ENCODE measurements around the gene GSTO1. TPM values are rescaled to one million over a fixed set of nuclear protein-coding genes. Genes with fewer than 3 reads are reported as not detected.

Gene GSTO1
- polyA plus RNA-seq, 1 donor from 2014 or later, result 3.5 TPM

DNA sequence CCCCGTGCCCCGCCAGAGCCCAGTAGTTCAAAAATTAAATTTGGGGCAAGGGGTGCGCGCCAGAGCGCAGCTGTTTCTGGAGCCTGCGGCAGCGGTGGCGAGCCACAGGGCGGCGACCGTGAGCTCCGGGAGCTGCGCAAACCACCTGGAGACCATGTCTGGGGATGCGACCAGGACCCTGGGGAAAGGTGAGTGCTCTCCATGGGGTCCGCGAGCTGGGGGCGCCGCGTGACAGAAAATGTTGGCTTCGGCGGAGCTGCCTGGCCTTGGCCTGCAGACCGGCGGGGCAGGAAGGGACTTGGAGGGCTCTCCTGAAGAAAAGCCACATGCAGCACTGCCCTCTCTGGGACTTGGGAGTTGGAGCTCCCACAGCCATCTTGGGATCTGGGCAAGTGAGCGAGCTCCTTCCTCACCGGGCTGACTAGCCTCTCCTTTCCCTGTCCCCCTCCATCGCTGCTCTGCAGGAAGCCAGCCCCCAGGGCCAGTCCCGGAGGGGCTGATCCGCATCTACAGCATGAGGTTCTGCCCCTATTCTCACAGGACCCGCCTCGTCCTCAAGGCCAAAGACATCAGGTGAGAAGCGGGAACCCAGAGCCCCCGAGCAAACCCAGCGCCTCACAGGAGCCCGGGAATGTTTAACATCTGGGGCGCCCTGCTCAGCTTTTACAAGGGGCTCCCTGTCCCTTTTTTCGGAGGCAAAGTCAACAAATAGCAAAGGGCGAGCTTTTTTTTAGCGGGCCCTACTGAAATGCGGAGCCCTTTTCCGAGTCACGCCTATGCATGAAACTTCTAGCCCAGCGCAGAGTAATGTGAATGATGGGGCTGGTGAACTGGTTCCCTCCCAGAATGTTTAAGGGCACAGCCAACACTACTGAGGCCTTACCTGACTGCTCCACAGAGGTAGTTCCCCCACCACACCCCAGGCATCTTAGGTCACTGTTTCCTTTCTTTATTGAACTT lies 20.4 kb downstream of the GSTO1 start:
- peaks cover 14% of the 10 kb centered on the region for H3K27me3 ChIP-seq (ENCODE audit: insufficient read depth, low read depth, low read length)
- H3K27ac ChIP-seq (ENCODE audit: low read length), result no peak overlapping the region

DNA sequence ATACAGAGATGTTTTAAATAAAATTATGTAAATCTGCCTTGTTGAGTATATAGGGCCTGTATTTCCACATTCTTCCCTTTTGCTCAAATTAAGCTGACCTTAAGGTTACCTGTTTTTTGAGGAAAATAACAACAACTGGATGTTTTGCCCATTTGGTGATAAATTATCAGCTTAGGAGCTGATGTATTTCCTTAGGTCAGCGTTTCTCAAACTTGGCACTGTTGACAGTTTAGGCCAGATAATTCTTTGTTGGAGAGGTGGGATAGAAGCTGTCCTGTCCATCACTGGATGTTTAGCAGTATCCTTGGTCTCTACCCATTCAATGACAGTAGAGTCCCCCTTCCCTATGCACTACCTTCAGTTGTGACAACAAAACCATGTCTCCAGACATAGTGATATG lies 21.5 kb downstream of the GSTO1 start:
- Histone ChIP-seq H4K20me1 (ENCODE audit: insufficient read depth) (no peaks in the 10 kb centered on the region), H3K36me3 (ENCODE audit: insufficient read depth, low read length) (no peaks in the 10 kb centered on the region), H3K4me2 (ENCODE audit: low read length) (no peak overlapping the region)

More for the DNA sequence above, 20.4 kb downstream of the GSTO1 start:
- Histone ChIP-seq H2AFZ (ENCODE audit: low read depth, low read length) (no peak overlapping the region), H3K9ac (ENCODE audit: low read length) (no peak overlapping the region), H3K4me2 (ENCODE audit: low read length) (no peak overlapping the region), H3K9me2 (ENCODE audit: insufficient read depth, low read length) (no peaks in the 10 kb centered on the region), H3K9me3 (ENCODE audit: low read length) (no peaks in the 10 kb centered on the region), H4K20me1 (ENCODE audit: insufficient read depth) (no peaks in the 10 kb centered on the region), H3F3A (ENCODE audit: insufficient read depth, low read length, poor library complexity, severe bottlenecking) (no peaks in the 10 kb centered on the region), H3K79me2 (replicated peaks; ENCODE audit: insufficient read depth, low read length) (no peaks in the 10 kb centered on the region), H3K36me3 (ENCODE audit: insufficient read depth, low read length) (no peaks in the 10 kb centered on the region), H3K4me3 (ENCODE audit: low read length) (no peak overlapping the region)
- TF ChIP-seq POLR2AphosphoS5 (IDR thresholded peaks at IDR 0.05), result no peak
- TF ChIP-seq, protein P1, sequence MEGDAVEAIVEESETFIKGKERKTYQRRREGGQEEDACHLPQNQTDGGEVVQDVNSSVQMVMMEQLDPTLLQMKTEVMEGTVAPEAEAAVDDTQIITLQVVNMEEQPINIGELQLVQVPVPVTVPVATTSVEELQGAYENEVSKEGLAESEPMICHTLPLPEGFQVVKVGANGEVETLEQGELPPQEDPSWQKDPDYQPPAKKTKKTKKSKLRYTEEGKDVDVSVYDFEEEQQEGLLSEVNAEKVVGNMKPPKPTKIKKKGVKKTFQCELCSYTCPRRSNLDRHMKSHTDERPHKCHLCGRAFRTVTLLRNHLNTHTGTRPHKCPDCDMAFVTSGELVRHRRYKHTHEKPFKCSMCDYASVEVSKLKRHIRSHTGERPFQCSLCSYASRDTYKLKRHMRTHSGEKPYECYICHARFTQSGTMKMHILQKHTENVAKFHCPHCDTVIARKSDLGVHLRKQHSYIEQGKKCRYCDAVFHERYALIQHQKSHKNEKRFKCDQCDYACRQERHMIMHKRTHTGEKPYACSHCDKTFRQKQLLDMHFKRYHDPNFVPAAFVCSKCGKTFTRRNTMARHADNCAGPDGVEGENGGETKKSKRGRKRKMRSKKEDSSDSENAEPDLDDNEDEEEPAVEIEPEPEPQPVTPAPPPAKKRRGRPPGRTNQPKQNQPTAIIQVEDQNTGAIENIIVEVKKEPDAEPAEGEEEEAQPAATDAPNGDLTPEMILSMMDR (IDR thresholded peaks at IDR 0.05; ENCODE audit: poor library complexity, severe bottlenecking), result peak; percentile 48
- TF ChIP-seq, protein P2, sequence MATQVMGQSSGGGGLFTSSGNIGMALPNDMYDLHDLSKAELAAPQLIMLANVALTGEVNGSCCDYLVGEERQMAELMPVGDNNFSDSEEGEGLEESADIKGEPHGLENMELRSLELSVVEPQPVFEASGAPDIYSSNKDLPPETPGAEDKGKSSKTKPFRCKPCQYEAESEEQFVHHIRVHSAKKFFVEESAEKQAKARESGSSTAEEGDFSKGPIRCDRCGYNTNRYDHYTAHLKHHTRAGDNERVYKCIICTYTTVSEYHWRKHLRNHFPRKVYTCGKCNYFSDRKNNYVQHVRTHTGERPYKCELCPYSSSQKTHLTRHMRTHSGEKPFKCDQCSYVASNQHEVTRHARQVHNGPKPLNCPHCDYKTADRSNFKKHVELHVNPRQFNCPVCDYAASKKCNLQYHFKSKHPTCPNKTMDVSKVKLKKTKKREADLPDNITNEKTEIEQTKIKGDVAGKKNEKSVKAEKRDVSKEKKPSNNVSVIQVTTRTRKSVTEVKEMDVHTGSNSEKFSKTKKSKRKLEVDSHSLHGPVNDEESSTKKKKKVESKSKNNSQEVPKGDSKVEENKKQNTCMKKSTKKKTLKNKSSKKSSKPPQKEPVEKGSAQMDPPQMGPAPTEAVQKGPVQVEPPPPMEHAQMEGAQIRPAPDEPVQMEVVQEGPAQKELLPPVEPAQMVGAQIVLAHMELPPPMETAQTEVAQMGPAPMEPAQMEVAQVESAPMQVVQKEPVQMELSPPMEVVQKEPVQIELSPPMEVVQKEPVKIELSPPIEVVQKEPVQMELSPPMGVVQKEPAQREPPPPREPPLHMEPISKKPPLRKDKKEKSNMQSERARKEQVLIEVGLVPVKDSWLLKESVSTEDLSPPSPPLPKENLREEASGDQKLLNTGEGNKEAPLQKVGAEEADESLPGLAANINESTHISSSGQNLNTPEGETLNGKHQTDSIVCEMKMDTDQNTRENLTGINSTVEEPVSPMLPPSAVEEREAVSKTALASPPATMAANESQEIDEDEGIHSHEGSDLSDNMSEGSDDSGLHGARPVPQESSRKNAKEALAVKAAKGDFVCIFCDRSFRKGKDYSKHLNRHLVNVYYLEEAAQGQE (IDR thresholded peaks at IDR 0.05; ENCODE audit: borderline replicate concordance), result no peak
- no peak for TF ChIP-seq EP300 (conservative IDR thresholded peaks at IDR 0.05; ENCODE audit: poor library complexity, severe bottlenecking)
- no peak for TF ChIP-seq TAF1 (IDR thresholded peaks at IDR 0.05; ENCODE audit: low read depth)
- TF ChIP-seq EZH2 (IDR thresholded peaks at IDR 0.05; ENCODE audit: borderline replicate concordance, insufficient read depth, low read length, poor library complexity, severe bottlenecking), result no peak
- TF ChIP-seq SMC3 (conservative IDR thresholded peaks at IDR 0.05; ENCODE audit: poor library complexity), result peak; percentile 30
- no peak for TF ChIP-seq RAD21 (conservative IDR thresholded peaks at IDR 0.05)
- TF ChIP-seq MXI1 (conservative IDR thresholded peaks at IDR 0.05; ENCODE audit: poor library complexity, severe bottlenecking), result no peak

More for the DNA sequence above, 21.5 kb downstream of the GSTO1 start:
- H2AFZ ChIP-seq (ENCODE audit: low read depth, low read length), result no peak overlapping the region
- TF ChIP-seq EP300 (conservative IDR thresholded peaks at IDR 0.05; ENCODE audit: poor library complexity, severe bottlenecking) (no peak), RAD21 (conservative IDR thresholded peaks at IDR 0.05) (no peak), TAF1 (IDR thresholded peaks at IDR 0.05; ENCODE audit: low read depth) (no peak), POLR2AphosphoS5 (IDR thresholded peaks at IDR 0.05) (no peak)
- TF ChIP-seq, protein P1 (IDR thresholded peaks at IDR 0.05; ENCODE audit: poor library complexity, severe bottlenecking), result no peak
- H3F3A ChIP-seq (ENCODE audit: insufficient read depth, low read length, poor library complexity, severe bottlenecking), result no peaks in the 10 kb centered on the region
- H3K9me2 ChIP-seq (ENCODE audit: insufficient read depth, low read length), result no peaks in the 10 kb centered on the region
- H3K9ac ChIP-seq (ENCODE audit: low read length), result no peak overlapping the region
- H3K9me3 ChIP-seq (ENCODE audit: low read length), result no peaks in the 10 kb centered on the region
- no peaks in the 10 kb centered on the region for H3K79me2 ChIP-seq (replicated peaks; ENCODE audit: insufficient read depth, low read length)
- no peak overlapping the region for H3K27ac ChIP-seq (ENCODE audit: low read length)
- H3K4me3 ChIP-seq (ENCODE audit: low read length), result no peak overlapping the region
- H3K27me3 ChIP-seq (ENCODE audit: insufficient read depth, low read depth, low read length), result peaks cover 14% of the 10 kb centered on the region

All from neural cell (in vitro differentiated cells).